OCI-LY1 (cell line): ENCODE results near the gene LAIR2.

ENCODE experiments used
- H2AFZ ChIP-seq: fragments of 200-600 bp; sonication (generic), shearing (Covaris generic); 2 replicates; pipeline ENCODE4 v1.6.0; 2014; ENCODE audit warnings: antibody characterized with exemption, mild to moderate bottlenecking, low read length
- H3F3A ChIP-seq: fragments of 200-600 bp; sonication (generic), shearing (Covaris generic); 2 replicates; pipeline ENCODE4 v1.6.0; 2014; ENCODE audit warnings: mild to moderate bottlenecking, antibody characterized with exemption, low read length, moderate library complexity; ENCODE audit not compliant: insufficient read depth
- H3K27ac ChIP-seq: fragments of 200-600 bp; sonication (generic); 2 replicates; pipeline ENCODE4 v1.5.1; 2014; ENCODE audit warnings: low read length, mixed run types, mild to moderate bottlenecking, low read depth; ENCODE audit not compliant: poor library complexity, severe bottlenecking
- H3K27me3 ChIP-seq: fragments of 200-600 bp; sonication (generic); 2 replicates; pipeline ENCODE4 v1.6.0; 2014; ENCODE audit warnings: antibody characterized with exemption, mild to moderate bottlenecking, low read length, moderate library complexity; ENCODE audit not compliant: insufficient read depth
- H3K36me3 ChIP-seq: fragments of 200-600 bp; sonication (generic); 2 replicates; pipeline ENCODE4 v1.6.1; 2014; ENCODE audit warnings: mild to moderate bottlenecking, antibody characterized with exemption, low read length, moderate library complexity, mixed read lengths; ENCODE audit not compliant: insufficient read depth
- H3K4me1 ChIP-seq: fragments of 200-600 bp; sonication (generic); 2 replicates; pipeline ENCODE4 v1.5.1; 2014; ENCODE audit warnings: mild to moderate bottlenecking, low read length, moderate library complexity; ENCODE audit not compliant: insufficient read depth, severe bottlenecking
- H3K4me2 ChIP-seq: fragments of 200-600 bp; sonication (generic), shearing (Covaris generic); 2 replicates; pipeline ENCODE4 v1.6.1; 2014; ENCODE audit warnings: low read length
- H3K4me3 ChIP-seq: fragments of 200-600 bp; sonication (generic); 2 replicates; pipeline ENCODE4 v1.5.1; 2014; ENCODE audit warnings: low read length, low read depth, mild to moderate bottlenecking, mixed read lengths; ENCODE audit not compliant: poor library complexity, severe bottlenecking
- H3K79me2 ChIP-seq: fragments of 200-600 bp; shearing (Covaris generic); 2 replicates; pipeline ENCODE4 v1.6.1; 2016; ENCODE audit warnings: mixed run types, low read length, mixed read lengths; ENCODE audit not compliant: insufficient read depth
- H3K9ac ChIP-seq: fragments of 200-600 bp; sonication (generic), shearing (Covaris generic); 2 replicates; pipeline ENCODE4 v1.6.1; 2014; ENCODE audit warnings: mild to moderate bottlenecking, low read length, mixed read lengths
- H3K9me2 ChIP-seq: fragments of 200-600 bp; sonication (generic), shearing (Covaris generic); 2 replicates; pipeline ENCODE4 v1.6.1; 2014; ENCODE audit warnings: low read depth, mild to moderate bottlenecking, low read length, mixed read lengths
- H3K9me3 ChIP-seq: fragments of 200-600 bp; shearing (Covaris generic); 2 replicates; pipeline ENCODE4 v1.6.1; 2014; ENCODE audit warnings: low read length, mixed read lengths
- H4K20me1 ChIP-seq: fragments of 200-600 bp; sonication (generic), shearing (Covaris generic); 2 replicates; pipeline ENCODE4 v1.6.0; 2016; ENCODE audit warnings: mild to moderate bottlenecking, low read length; ENCODE audit not compliant: insufficient read depth
- CTCF ChIP-seq: fragments of 200-600 bp; sonication (generic), shearing (Covaris generic); IDR thresholded peaks from 2 replicates; pipeline ENCODE4 v1.5.1; 2017; ENCODE audit warnings: mild to moderate bottlenecking, antibody characterized with exemption, low read length, moderate library complexity, mixed read lengths
- EZH2 ChIP-seq: fragments of 200-600 bp; sonication (generic), shearing (Covaris generic); IDR thresholded peaks from 2 replicates; pipeline ENCODE4 v1.8.0; 2017; ENCODE audit warnings: borderline replicate concordance, mixed run types, mild to moderate bottlenecking, antibody characterized with exemption, low read length, moderate library complexity, mixed read lengths

Gene LAIR2

DNA sequence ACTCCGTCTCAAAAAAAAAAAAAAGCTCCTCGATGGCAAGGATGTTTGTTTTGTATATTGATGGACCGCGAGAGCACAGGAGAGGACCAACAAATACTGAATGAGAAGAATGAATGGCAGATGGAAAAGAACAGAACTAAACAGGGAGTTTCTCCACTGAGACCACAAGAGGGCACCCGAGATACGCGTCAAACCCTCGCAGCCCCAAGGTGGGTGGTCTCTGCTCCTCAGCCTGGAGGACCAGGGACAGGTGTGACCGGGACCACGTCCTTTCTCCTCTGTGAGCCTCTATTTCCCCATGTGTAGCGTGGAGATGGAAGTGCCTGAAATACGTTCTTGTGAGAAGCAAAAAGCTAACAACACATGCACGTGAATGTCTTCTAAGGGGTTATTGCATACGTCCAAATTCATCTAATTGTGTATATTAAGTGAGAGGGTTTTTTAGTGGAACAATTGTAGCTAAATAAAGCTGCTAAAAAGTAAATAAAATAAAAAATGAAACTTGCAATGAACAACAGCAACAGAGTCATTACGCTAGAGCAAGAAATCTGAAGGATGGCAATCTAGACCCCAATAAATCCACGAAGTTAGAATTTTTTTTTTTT, 21.2 kb upstream of the LAIR2 start:
- H3K27ac ChIP-seq = no peak overlapping the region
- H3K4me2 ChIP-seq = no peak overlapping the region
- H3K9me2 ChIP-seq = no peaks in the 10 kb centered on the region
- no peaks in the 10 kb centered on the region; the same call in 1 of the 2 replicates for H3F3A ChIP-seq
- peak; percentile 80 for TF ChIP-seq CTCF
- no peak for TF ChIP-seq EZH2
- H3K9ac ChIP-seq = no peak overlapping the region
- H3K36me3 ChIP-seq = no peaks in the 10 kb centered on the region
- H3K27me3 ChIP-seq = no peaks in the 10 kb centered on the region; the same call in 1 of the 2 replicates
- no peaks in the 10 kb centered on the region for H4K20me1 ChIP-seq
- no peak overlapping the region for H3K4me3 ChIP-seq
- no peaks in the 10 kb centered on the region for H3K4me1 ChIP-seq
- no peak overlapping the region for H2AFZ ChIP-seq
- H3K79me2 ChIP-seq = no peaks in the 10 kb centered on the region
- H3K9me3 ChIP-seq = no peaks in the 10 kb centered on the region

- no peak overlapping the region for H3K4me2 ChIP-seq
- H3K9me3 ChIP-seq = no peaks in the 10 kb centered on the region
- H3K27me3 ChIP-seq = no peaks in the 10 kb centered on the region; the same call in 1 of the 2 replicates
- H3K27ac ChIP-seq = no peak overlapping the region
- no peaks in the 10 kb centered on the region for H3K36me3 ChIP-seq
- no peaks in the 10 kb centered on the region for H4K20me1 ChIP-seq
- H3K4me3 ChIP-seq = no peak overlapping the region
- H2AFZ ChIP-seq = no peak overlapping the region
- no peak overlapping the region for H3K9ac ChIP-seq
- no peaks in the 10 kb centered on the region; the same call in 1 of the 2 replicates for H3F3A ChIP-seq
- no peaks in the 10 kb centered on the region for H3K4me1 ChIP-seq
- no peaks in the 10 kb centered on the region for H3K79me2 ChIP-seq
- TF ChIP-seq CTCF (no peak), EZH2 (no peak)
- no peaks in the 10 kb centered on the region for H3K9me2 ChIP-seq
Measured at GRCh38 chr19:54482889-54483288, 19.7 kb upstream of the LAIR2 start.

DNA sequence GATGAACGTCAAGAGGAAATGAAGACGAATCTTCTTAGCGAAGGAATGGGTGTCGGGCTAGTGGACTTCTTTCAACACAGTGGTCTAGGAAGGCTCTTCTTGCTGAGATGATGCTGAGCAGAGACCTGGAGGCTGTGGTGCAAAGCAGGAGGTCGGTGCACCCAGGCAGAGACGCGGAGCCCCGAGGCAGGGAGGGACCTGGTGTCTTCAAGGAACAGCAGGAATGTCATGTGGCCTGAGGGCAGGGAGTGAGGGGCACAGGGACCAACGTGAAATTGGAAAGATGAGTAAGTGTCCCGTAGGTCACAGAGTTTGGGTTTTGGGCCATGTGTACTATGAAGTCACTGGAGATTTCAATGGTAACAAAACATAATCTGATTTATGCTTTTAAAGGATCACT, 18.2 kb upstream of the LAIR2 start:
- no peak overlapping the region for H2AFZ ChIP-seq
- no peak for TF ChIP-seq EZH2
- TF ChIP-seq CTCF = no peak
- no peak overlapping the region for H3K27ac ChIP-seq
- H3K9me3 ChIP-seq = no peaks in the 10 kb centered on the region
- no peaks in the 10 kb centered on the region for H3K27me3 ChIP-seq
- H3K9me2 ChIP-seq = no peaks in the 10 kb centered on the region
- no peak overlapping the region for H3K4me3 ChIP-seq
- no peaks in the 10 kb centered on the region; the same call in 1 of the 2 replicates for H3F3A ChIP-seq
- H3K4me1 ChIP-seq = no peaks in the 10 kb centered on the region
- no peaks in the 10 kb centered on the region for H3K36me3 ChIP-seq
- H3K79me2 ChIP-seq = no peaks in the 10 kb centered on the region
- no peak overlapping the region for H3K9ac ChIP-seq
- no peak overlapping the region for H3K4me2 ChIP-seq
- no peaks in the 10 kb centered on the region for H4K20me1 ChIP-seq
